GM10266 (cell line): Measurements from ENCODE around the gene MEX3A.
"Not testable (repeated sequence)": the region's sequence is repeated elsewhere in the genome, so short reads cannot be mapped to it uniquely, and the experiment has no call there.

Experiments
- DNase-seq: peaks from one replicate; pipeline ENCODE4 v3.0.0; 2012; ENCODE audit errors: extremely low spot score
- TF ChIP-seq, protein P1 (sequence below): IDR thresholded peaks from 2 replicates; pipeline ENCODE4 v1.5.1; 2012; ENCODE audit warnings: mild to moderate bottlenecking, low read depth; ENCODE audit not compliant: control insufficient read depth, insufficient read depth; ENCODE audit errors: missing control alignments

The MEX3A gene

DNA sequence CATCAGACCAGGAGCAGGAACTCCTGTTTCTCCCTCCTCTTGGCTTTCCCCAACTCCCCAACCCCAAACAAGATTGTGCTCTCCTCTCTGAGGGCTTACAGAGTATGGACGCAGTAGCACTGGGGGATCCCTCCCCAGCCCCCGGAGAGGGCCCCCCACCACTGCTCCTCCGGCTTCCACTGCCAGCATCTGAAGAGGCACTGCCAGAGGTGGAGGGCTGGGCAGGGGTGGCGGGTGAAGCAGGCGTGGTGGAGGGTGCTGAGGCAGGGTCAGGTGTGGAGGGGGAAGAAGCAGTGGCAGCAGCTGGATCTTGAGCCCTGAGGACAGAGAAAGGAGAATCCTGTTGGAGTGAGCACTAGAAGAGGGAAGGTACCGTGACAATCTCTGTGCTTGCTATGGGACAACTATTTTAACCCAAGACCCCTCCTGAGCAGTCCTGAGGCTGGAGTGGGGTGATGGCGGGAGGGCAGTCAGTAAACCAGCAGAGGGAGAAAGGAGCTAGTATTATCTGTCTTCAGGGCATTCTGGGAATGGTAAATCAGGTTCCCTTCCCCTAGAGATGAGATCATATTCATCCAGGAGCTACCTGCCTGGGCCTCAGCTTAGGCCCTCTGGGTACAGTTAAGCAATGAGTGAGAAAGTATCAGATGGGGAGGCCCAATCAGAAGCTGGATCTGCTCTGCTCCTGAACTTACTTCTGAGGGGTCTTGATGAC lies 31.1 kb downstream of the MEX3A start:
- DNase-seq, result no peak
- TF ChIP-seq, protein P1, sequence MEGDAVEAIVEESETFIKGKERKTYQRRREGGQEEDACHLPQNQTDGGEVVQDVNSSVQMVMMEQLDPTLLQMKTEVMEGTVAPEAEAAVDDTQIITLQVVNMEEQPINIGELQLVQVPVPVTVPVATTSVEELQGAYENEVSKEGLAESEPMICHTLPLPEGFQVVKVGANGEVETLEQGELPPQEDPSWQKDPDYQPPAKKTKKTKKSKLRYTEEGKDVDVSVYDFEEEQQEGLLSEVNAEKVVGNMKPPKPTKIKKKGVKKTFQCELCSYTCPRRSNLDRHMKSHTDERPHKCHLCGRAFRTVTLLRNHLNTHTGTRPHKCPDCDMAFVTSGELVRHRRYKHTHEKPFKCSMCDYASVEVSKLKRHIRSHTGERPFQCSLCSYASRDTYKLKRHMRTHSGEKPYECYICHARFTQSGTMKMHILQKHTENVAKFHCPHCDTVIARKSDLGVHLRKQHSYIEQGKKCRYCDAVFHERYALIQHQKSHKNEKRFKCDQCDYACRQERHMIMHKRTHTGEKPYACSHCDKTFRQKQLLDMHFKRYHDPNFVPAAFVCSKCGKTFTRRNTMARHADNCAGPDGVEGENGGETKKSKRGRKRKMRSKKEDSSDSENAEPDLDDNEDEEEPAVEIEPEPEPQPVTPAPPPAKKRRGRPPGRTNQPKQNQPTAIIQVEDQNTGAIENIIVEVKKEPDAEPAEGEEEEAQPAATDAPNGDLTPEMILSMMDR, result no peak

DNA sequence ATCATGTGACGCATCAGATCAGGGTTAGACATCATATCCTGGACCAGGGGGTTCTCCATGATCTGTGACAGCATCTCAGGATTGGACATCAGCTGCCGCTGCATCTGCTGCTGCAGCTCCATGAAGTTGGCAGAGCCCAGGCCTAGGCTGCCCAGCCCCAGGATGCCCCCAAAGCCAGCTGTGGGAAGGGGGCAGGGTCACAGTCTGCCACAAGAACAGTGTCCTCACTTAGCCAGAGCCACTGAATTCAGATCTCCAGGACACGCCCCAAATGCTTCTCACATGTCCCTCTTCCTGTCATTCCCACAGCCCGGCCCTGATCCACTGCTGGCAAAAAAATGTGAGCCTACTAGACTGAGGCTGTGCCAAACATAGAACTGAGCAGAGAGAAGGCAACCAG lies 31.9 kb downstream of the MEX3A start:
- DNase-seq, result no peak
- TF ChIP-seq, protein P1, result no peak

DNA sequence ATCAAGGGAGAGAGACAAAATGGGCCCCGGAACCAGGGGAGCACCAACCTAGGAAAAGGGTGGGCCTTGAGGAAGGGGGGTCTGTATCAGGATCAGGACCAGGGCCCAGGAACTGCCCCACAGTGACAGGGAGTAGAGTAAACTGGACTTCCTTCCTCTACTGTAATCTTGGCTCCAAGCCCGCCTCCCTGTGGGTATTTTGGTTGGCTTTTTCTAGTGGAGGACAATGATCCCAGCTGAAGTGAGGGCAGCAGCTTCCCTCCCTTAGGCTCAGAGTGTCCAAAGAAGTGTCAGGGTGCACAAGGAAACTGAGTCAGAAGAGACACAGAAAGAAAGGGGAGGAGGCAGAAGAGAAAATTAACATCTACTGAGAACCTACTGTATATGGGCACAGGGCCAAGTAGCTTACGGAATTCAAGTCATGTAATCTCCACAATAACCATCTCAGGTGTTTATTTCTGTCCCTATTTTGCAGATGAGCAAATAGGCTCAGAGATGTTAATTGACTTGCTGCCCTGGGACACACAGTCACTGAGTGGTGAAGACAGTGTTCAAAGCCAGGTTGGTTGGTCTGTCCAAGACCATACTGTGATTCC lies 33.5 kb downstream of the MEX3A start:
- TF ChIP-seq, protein P1, result no peak
- no peak for DNase-seq

DNA sequence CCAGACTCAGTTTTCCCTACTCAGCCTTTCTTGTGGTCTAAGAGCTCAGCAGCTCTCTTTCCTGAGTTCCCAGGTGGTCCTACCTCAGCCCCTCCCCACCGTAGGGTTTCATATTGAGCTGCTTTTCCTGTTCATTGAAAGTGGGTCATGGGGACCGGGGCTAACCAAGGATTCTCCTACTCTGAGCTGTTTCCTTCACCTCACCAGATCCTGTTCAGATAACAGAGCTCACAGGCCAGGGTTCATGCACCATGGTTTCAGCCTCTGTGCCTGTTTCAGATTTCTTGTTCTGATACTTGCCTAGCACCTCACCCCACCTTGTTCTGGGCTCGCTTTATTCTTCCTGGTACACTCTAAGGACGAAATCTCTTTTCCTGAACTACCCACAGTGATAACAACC lies 37.2 kb downstream of the MEX3A start:
- TF ChIP-seq, protein P1, result no peak
- no peak for DNase-seq

DNA sequence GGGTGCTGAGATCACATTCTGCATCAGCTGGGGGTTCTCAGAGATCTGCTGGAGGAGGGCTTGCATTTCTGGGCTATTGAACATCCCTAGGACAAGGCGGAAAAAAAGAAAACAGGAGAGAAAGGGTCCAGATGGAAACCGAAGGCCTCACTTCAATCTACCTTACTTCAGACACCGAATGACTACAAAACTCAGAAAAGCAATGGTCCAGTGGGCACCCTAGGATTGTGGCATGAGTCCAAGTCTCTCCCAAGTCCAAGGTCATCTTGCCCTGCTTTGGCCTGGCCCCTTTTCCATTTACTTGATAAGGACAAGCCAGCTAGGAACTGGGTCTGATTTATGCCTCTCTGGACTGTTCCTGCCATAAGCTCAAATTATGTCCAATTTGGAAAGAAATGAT lies 39.4 kb downstream of the MEX3A start:
- TF ChIP-seq, protein P1, result no peak
- DNase-seq, result no peak

DNA sequence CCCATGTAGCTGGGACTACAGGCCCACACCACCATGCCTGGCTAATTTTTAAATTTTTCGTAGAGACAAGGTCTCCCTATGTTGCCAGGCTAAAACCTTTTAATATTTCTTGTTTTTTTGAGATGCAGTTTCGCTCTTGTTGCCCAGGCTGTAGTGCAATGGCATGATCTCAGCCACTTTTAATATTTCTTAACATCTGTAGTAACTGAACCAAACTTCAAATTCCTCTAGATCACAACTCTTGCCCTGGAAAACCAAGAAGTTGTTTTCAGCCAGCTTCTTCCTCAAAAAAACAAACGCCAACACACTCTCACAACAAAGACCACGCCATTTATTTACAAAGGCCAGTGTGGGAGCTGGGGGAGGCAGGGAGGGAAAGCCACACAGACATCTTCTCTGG lies 47.3 kb downstream of the MEX3A start:
- DNase-seq, result not testable (repeated sequence)

DNA sequence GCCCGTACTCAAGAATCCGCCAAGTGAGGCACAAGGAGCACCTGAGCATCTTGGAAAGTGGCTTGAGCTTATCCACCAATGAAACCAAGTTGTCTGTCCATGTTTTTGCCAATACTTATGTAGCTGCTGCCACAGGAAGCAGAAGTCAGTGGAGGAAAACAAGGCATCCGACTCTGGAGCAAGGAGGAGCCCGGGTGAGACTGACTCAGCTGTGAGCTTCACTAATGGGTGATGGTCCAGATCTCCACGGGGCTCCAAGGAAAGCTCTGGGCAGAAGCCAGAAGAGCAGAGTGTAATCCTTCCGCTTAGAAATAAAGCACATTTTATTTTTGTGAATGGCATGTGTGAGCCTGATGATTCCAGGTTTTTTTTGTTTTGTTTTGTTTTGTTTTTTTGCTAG lies 49.3 kb downstream of the MEX3A start:
- TF ChIP-seq, protein P1, result no peak
- DNase-seq, result no peak
